ENCODE data around the gene ATP6V0E1. TPM values are rescaled to one million over a fixed set of nuclear protein-coding genes. Genes with fewer than 3 reads are reported as not detected.

The ATP6V0E1 gene
- 326 TPM for total RNA-seq
- long read RNA-seq, transcript ATP6V0E1-203 (4 exons, 1,433 nt) = major isoform, 171 of 179 reads
- long read RNA-seq, partial matches to known transcripts = 1 of 179 reads
- long read RNA-seq, other reads (novel, unspliced or antisense) = 7 of 179 reads

DNA sequence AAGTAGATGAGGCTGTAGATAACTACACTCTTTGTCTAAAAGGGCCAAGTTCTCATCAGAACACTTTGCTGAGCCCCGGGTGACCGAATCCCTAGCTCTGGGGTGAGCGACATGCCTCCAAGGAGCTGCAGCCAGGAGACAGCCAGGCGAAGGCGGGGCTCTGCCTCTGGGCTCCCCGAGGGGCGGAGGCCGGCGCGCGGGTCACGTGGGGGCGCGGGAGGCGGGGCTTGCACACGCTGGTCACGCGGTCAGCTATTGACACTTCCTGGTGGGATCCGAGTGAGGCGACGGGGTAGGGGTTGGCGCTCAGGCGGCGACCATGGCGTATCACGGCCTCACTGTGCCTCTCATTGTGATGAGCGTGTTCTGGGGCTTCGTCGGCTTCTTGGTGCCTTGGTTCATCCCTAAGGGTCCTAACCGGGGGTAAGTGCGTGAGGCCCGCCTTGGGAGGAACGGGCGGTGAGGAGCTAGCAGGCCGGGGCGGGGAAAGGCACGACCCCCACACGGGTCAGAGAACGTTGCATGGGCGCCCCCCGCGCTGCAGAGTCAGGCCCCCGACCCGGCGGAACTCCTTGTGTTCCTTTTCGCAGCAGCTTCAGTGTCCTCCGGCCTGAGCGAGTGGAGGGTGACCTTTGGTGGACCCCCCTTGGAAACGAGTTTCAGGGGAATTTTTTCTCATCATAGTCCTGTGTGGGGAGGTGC, at the start of gene ATP6V0E1:
ATP6V0E1 (plus strand) TSS at position 230 of the 702 bp plus-strand sequence; CDS start at position 320, 90 bp downstream.
- TF ChIP-seq, protein P1, sequence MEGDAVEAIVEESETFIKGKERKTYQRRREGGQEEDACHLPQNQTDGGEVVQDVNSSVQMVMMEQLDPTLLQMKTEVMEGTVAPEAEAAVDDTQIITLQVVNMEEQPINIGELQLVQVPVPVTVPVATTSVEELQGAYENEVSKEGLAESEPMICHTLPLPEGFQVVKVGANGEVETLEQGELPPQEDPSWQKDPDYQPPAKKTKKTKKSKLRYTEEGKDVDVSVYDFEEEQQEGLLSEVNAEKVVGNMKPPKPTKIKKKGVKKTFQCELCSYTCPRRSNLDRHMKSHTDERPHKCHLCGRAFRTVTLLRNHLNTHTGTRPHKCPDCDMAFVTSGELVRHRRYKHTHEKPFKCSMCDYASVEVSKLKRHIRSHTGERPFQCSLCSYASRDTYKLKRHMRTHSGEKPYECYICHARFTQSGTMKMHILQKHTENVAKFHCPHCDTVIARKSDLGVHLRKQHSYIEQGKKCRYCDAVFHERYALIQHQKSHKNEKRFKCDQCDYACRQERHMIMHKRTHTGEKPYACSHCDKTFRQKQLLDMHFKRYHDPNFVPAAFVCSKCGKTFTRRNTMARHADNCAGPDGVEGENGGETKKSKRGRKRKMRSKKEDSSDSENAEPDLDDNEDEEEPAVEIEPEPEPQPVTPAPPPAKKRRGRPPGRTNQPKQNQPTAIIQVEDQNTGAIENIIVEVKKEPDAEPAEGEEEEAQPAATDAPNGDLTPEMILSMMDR (IDR thresholded peaks at IDR 0.05) = no peak
- peak within 1 kb of the TSS; percentile 97 for H3K4me3 ChIP-seq
- H3K9me3 ChIP-seq = no peaks in the 10 kb centered on the region
- H3K27ac ChIP-seq = peak within 1 kb of the TSS; percentile 97
- ATAC-seq (peak; percentile 99), DNase-seq (peak; percentile 99)
- peaks cover 22% of the 10 kb centered on the region for H3K4me1 ChIP-seq
- intact Hi-C loops (cut with DNase I) = no loop called here
- peaks cover 29% of the 10 kb centered on the region for H3K36me3 ChIP-seq
- no peaks in the 10 kb centered on the region for H3K27me3 ChIP-seq

DNA sequence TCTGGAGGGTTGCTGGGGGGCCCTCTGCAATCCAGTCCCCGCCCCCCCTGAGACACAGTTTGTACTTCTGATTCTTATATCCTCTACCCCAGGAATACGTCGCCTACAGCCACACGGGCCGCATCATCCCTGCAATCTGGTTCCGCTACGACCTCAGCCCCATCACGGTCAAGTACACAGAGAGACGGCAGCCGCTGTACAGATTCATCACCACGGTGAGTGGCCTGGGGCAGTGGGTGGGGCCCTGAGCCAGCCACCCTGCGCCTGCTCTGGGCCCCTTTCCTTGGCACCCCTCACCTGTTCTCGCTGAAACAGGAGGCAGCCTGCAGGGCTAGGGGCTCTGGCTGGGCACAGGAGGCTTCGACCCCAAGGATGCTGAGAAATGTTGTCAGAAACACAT, 48.5 kb upstream of the ATP6V0E1 start:
- ATAC-seq (no peak), DNase-seq (no peak)
- intact Hi-C loops (cut with DNase I) = loop anchor here (10.0 kb wide), 1 partner anchor 460 kb away; no protein-coding TSS in a partner anchor
- TF ChIP-seq, protein P1 (IDR thresholded peaks at IDR 0.05) = no peak
- peaks cover 20% of the 10 kb centered on the region for H3K4me1 ChIP-seq
- H3K27me3 ChIP-seq = no peaks in the 10 kb centered on the region
- no peak overlapping the region for H3K4me3 ChIP-seq
- no peaks in the 10 kb centered on the region for H3K9me3 ChIP-seq
- peaks cover 49% of the 10 kb centered on the region for H3K36me3 ChIP-seq
- no peak overlapping the region for H3K27ac ChIP-seq

DNA sequence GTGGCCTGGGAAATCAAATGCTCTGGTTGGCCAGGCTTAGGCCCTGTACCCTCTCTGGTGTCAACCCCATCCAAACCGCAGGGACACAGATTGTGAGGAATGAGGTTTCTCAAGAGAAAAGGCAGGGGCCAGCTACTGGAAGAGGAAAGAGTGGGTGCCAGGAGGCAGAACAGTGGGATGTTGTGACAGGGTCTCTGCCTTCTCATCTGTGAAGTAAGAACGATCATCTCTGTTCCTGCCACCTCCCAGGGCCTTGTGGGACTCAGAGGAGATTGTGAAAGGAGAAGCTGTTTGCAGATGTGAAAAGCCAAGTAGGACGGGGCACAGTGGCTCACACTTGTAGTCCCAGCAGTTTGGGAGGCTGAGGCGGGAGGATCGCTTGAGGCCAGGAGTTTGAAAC, 47.2 kb upstream of the ATP6V0E1 start:
- TF ChIP-seq, protein P1 (IDR thresholded peaks at IDR 0.05) = no peak
- Histone ChIP-seq H3K27ac (no peak overlapping the region), H3K36me3 (peaks cover 51% of the 10 kb centered on the region), H3K4me1 (peaks cover 18% of the 10 kb centered on the region), H3K27me3 (no peaks in the 10 kb centered on the region), H3K4me3 (no peak overlapping the region), H3K9me3 (no peaks in the 10 kb centered on the region)
- intact Hi-C loops (cut with DNase I) = loop anchor here (10.0 kb wide), 1 partner anchor 462 kb away; no protein-coding TSS in a partner anchor
- DNase-seq = no peak
- ATAC-seq = no peak

DNA sequence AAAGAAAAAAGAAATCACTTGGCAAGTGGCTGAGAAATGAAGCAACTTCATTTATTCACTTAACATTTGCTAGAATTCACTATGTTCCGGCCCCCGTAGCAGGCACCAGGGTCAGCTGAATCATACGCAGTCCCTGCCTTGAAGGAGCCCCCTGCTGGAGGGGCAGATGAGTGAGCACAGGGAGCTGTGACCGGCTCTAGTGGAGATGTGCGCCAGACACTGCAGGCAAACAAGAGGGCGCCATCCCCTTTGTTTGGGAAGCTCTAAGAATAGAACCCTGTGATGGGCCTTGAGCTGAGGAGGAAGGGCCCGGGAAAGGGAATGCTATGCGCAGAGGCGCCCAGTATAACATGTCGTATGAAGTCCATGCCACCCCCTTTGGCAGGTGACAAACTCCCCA, 44.5 kb upstream of the ATP6V0E1 start:
- no peak for DNase-seq
- H3K4me1 ChIP-seq = peaks cover 8% of the 10 kb centered on the region
- H3K27me3 ChIP-seq = no peaks in the 10 kb centered on the region
- TF ChIP-seq, protein P1 (IDR thresholded peaks at IDR 0.05) = peak; percentile 21
- H3K4me3 ChIP-seq = no peak overlapping the region
- ATAC-seq = no peak
- H3K27ac ChIP-seq = no peak overlapping the region
- intact Hi-C loops (cut with DNase I) = loop anchor here (10.0 kb wide), 1 partner anchor 464 kb away; no protein-coding TSS in a partner anchor
- peaks cover 65% of the 10 kb centered on the region for H3K36me3 ChIP-seq
- H3K9me3 ChIP-seq = no peaks in the 10 kb centered on the region

DNA sequence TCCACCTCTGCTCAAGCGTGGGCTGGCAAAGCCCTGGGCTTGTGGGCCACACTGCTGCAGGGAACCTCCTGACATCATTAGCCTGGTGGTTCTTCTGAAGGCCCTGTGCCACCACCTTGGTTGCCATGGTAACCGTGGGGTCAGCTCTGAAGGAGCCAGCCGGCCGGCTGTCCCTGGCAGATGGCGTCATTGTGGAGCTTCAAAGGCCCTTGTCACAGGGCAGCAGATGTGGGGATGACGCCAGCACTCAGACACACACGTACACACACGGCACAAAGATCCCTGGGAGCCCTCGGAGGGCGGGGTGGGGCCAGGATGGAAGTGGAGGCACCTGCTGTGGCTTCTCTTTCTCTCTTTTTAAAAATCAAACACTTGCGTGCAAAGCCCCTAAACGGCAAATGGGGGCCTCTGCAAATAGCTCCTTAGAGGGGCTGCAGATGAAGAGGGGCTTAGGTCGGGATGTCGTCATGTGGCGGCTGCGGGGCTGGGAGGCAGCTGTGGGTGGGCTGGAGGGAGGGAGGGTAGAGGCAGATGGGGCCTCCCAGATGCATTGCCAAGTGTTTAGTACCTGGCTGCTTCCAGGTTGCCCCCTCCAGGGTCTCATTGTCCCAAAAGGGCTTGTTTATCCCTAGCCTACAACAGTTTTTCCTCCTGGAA, 43.8 kb upstream of the ATP6V0E1 start:
- Histone ChIP-seq H3K9me3 (no peaks in the 10 kb centered on the region), H3K36me3 (peaks cover 65% of the 10 kb centered on the region), H3K4me1 (peaks cover 8% of the 10 kb centered on the region), H3K4me3 (no peak overlapping the region), H3K27ac (peak overlapping the region; percentile 51), H3K27me3 (no peaks in the 10 kb centered on the region)
- ATAC-seq (no peak), DNase-seq (no peak)
- TF ChIP-seq, protein P1 (IDR thresholded peaks at IDR 0.05) = no peak
- intact Hi-C loops (cut with DNase I) = loop anchor here (10.0 kb wide), 1 partner anchor 465 kb away; no protein-coding TSS in a partner anchor
